ENCODE measurements around the gene USP2.
"Not testable (repeated sequence)": the region's sequence is repeated elsewhere in the genome, so short reads cannot be mapped to it uniquely, and the experiment has no call there.

USP2 gene

DNA sequence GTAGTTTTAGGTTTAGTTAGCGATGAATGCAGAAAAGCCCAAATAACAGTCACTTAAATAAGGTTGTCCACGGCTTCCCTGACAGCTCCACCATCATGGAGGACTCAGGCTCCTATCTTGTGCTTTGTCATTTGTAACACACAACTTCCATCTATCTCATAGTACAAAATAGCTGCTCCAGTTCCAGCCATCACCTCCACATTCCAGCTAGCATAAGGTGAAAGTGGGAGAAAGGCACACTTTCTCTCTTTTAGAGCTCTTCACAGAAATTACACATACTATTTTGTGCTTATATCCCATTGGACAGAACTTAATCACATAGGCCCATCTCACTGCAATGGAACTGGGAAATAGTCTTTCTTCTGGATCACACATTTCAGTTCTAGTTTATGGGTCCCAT lies 32.8 kb upstream of the USP2 start:
- no peak for DNase-seq (ENCODE audit: low read depth)

DNA sequence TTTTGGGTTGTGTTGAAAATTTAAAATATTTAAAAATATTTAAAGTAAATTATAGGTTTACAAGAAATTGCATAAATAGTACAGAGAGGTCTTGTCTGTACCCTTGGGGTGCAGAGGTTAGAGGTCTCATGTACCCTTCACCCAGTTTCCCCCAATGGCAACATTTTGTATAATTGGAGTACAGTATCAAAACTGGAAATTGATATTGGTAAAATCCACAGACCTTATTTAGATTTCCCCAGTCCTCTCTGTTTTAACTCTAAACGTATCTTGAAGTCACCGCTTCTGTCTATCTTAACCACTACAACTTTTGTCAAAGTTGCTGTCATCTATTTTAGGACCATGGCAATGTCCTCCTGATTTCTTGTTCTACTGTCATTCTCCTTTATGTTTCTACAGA lies 30.6 kb upstream of the USP2 start:
- DNase-seq (ENCODE audit: low read depth): no peak

DNA sequence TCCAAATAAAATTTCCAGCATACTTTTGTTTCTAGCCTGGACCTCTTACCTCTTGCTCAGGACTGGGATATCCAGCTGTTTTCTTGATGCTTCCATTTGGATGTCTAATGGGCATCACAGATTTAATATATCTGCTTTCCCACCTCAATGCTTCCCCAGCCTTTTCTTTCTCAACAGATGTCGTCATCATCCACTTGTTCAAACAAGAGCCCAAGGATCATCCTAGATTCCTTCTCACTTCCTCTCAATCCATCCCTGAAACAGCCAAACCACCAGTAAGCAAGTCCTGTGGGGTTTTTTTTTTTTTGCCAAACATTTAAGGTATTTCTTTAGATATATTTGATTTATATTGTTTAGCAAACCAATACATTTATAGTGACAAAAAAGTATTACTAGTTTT lies 29.0 kb upstream of the USP2 start:
- no peak for DNase-seq (ENCODE audit: low read depth)

DNA sequence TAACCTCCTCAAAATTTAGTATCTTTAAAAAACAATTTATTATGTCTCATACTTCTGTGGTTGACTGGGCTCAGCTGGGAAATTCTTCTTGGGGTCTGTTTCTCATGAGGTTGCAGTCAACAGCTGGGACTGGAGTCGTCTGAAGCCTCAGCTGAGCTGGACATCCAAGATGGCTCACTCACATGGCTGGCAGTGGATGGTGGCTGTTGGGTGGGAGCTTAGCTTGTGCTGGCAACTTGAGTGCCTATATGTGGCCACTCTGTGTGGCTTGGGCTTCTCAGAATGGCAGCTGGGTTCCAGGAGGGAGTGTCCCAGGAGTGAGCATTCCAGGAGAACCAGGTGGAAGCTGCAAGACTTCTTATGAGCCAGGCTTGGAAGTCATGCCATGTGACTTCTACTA lies 28.2 kb upstream of the USP2 start:
- no peak for DNase-seq (ENCODE audit: low read depth)

DNA sequence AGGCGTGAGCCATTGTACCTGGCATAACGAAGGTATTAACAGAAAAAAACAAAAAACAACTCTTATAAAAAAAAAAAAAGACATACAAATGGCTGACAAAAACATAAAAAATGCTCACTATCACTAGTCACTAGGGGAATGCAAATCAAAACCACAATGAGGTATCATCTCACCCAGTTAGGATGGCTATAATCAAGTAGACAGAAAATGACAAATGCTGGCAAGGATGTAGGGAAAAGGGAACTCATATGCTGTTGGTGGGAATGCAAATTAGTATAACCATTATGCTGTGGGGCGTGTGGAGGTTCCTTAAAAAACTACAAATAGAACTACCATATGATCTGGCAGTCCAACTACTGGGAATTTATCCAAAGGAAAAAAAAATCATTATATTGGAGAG lies 24.5 kb upstream of the USP2 start:
- DNase-seq (ENCODE audit: low read depth): no peak

DNA sequence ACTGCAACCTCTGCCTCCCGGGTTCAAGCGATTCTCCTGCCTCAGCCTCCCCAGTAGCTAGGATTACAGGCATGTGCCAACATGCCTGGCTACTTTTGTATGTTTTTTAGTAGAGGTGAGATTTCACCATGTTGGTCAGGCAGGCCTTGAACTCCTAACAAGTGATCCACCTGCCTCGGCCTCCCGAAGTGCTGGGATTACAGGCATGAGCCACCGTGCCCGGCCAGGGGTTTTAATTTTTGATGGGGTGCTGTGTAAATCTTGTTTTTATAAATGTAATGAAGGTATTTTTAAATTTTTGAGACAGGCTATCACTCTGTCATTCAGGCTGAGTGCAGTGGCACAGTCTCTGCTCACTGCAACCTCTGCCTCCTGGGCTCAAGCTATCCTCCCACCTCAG lies 24.0 kb upstream of the USP2 start:
- DNase-seq (ENCODE audit: low read depth): not testable (repeated sequence)

DNA sequence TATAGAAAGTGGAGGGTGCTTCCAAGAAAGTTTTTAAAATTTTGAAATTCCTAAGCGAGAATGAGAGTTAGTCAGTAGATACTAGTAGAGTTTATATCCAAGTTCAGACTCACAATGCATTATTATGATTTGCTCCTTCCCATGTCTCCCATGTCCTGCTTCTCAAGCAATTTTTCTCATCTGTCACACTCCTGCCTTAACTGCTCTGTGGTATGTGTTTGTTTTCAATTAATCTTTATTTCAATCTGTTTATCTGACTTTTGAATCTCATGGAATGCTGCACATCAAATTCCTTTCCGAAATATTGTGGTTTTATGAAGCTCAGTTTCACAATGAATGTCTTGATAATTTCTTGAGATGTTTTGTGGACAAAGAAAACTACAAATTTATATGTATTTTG lies 23.4 kb upstream of the USP2 start:
- no peak for DNase-seq (ENCODE audit: low read depth)

DNA sequence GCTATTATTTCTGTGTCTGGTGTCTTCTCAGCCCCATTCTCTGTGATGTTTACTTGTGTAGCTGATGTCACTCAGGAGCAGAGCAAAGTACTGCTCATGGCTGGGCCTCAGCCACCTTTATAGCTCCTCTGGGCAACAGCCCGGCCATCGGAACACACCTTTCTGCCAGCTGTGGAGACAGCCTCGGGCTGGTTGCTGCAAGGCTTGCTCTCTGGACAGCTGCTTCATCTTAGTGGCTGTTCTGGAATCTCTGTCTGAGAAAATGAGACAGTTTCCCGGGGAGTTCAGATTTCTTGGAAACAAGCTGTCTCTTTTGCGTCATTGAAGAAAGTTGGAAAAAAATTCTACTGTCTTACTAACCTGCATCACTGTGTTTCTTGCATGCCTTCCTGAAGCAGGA lies 21.5 kb upstream of the USP2 start:
- DNase-seq (ENCODE audit: low read depth): no peak

DNA sequence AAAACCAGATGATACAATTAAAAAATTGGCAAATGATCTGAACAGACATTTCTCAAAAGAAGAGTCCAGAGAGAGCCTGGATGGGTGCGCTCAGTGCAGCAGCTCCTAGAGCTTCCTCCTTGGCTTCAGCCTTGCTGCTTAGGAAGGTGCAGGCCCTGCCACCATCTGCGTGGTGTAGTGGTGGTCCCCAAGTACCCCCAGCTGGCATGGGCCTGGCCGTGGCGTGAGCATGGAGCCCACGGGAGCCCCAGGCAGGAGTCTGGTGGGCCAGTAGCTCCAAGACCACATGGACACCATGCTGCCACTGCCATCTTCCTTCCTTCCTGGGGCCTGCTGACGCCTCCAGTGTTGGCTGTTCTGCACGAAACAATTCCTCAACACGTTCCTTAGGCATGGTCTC lies 21.0 kb upstream of the USP2 start:
- DNase-seq (ENCODE audit: low read depth): no peak

DNA sequence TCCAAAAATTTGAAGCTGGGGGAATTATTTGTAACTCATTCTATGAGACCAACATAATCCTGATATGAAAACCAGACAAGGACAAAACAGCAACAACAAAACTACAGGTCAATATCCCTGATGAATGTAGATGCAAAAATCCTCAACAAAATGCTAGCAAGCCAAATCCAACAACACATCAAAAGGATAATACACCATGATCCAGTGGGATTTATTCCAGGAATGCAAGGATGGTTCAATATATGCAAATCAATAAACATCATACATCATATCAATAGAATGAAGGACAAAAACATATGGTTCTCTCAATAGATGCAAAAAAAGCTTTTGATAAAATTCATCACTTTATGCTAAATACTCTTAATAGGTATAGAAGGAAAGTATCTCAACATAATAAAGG lies 19.4 kb upstream of the USP2 start:
- no peak for DNase-seq (ENCODE audit: low read depth)

DNA sequence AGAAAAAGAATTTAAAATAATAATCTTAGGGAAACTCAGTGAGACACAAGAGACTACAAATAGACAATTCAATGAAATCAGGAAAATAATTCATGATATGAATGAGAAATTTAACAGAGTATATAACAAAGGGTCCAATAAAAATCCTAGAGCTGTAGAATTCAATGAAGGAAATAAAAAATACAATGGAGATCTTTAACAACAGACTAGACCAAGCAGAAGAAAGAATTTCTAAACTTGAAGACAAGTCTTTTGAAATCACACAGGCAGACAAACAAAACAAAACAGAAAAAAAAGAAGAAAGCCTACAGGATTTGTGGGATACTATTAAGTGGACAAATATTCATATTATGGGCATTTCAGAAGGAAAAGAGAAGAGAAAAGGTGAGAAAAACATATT lies 16.2 kb upstream of the USP2 start:
- DNase-seq (ENCODE audit: low read depth): no peak

DNA sequence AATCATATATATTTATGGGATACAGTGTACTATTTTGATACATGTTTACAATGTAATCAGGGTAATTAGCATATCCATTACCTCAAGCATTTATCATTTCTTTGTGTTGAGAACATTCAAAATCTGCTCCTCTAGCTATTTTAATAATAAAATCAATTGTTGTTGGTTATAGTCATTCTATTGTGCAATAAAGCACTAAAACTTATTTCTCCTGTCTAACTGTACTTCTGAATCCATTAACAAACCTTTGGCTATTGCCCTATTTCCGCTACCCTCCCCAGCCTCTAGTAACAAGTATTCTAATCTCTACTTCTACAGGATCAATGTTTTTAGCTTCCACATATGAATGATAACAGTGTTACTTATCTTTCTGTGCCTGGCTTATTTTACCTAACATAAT lies 15.3 kb upstream of the USP2 start:
- DNase-seq (ENCODE audit: low read depth): no peak

DNA sequence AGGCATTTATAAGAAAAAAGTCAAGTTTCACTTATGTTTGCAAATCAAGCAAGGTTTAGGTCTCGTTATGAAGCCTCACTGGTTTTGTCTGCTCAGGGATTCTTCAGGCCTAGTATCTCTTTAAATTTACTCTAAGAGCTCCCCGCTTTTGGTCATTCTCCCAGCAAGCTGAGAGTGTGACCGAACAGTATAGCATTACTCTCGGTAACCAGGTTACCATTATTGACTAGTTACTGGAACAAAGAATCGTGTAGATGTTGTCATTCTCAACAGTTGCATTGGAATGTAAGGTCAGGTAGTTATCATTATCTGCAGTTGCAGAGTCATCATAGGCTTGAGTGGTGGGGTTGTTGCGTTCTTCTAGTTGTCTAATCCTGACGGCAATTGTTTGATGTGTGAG lies 9.8 kb upstream of the USP2 start:
- no peak for DNase-seq (ENCODE audit: low read depth)

DNA sequence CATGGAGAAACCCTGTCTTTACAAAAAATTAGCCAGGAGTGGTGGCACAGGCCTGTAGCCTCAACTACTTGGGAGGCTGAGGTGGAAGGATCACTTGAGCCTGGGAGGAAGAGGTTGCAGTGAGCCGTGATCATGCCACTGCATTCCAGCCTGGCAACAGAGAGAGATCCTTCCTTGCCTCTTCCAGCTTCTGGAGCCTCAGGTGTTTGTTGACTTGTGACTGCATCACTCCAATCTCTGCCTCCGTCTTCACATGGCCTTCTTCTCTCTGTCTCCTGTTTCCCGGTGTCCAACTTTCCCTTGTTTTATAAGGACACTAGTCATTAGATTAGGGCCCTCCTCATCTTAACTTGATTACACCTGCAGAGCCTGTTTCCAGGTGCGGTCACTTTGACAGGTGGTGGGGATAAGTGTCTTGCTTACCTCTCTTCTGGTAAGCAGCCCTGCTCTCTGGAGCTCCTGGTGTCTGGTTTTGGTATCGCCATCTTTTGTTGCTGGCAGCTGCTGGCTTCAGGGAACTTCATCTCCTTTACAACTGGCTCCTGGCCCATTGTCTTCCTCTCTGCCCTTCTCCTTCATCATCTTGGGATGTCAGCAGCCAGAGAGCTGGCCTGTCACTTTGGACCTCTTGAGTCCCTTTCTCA lies 8.2 kb upstream of the USP2 start:
- DNase-seq (ENCODE audit: low read depth): no peak

DNA sequence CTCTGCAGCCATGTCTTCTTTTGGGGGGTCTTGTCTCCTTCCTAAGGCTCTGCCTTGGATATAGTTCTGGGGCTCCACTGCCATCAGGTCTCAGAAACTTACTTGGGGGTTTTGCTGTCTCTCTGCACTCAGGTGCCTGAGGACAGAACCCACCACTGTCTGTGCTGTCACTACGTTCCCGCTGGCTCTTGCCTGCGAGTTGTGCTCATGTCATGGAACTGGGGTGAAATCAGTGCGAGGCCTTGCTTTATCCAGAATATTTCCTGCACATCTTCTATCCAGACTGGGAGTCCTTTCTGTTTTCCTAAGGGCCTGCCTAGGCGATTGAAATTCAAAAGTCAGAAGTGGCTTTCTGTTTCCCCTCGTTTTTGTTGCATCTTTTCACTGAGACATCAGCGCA lies 6.6 kb upstream of the USP2 start:
- no peak for DNase-seq (ENCODE audit: low read depth)

DNA sequence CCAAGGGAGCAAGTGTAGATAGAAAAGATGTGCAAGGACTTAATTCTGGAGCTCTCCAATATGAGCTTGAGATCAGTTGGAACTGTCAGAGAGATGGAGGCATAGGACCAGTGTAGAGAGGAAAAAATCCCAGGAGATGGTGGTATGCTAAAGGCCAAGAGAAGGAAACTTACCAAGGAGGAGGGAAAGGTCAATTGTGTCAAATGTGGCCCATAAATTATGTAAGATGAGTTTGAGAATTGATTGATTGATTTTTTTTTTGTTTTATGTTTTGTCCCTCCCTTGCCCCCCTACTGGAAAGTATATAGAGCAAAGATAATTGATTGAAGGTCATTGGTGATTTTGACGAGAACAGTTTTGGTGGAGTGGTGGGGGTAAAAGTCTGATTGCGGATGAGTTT lies 2.8 kb upstream of the USP2 start:
- no peak for DNase-seq (ENCODE audit: low read depth)

DNA sequence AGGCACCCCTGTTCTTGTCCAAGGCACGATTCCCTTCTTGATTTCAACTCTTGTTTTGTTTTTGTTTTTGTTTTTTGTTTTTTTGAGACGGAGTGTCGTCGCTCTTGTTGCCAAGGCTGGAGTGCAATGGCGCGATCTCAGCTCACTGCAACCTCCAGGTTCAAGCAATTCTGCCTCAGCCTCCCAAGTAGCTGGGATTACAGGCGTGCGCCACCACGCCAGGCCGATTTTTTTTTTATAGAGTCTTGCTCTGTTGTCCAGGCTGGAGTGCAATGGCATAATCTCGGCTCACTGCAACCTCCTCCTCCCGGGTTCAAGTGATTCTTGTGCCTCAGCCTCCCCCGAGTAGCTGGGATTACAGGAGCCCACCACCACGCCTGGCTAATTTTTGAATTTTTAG lies 1.0 kb upstream of the USP2 start:
- DNase-seq (ENCODE audit: low read depth): not testable (repeated sequence)

DNA sequence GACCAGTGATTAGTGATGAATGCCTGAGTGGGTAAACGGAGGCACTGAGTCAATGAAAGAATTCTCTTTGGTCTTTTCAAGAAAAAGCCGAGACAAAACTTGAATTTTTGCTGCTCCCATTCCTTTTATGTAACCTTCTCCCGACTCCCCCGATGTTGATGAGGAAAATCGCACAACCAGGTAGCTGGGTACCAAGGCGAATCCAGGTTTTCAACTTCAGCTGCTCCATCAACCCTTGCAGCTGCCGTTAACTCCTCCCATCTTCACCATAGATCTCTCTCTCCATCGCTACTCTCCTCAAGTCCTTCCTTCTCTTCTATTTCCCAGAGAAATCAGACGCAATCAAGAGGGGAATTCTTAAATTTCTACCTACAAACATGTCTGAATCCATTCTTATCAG lies 611 bp upstream of the USP2 start:
- DNase-seq (ENCODE audit: low read depth): no peak

DNA sequence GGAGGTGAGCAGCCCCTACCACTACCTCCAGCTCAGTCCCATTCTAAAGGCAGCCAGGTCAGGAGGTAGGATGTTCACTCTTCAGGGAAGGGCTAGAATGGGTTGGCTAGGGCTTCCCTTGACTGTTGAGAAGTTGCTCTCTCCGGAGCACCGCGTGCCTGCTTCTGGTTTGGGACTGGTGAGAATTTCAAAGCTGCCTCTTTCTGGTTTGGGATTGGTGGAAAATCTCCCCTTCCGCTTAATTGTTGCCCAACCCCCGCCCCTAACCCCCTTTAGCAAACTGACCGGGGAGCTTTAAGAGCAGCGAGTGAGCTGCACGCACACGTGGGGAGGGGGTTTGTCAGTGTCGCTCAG lies 686 bp downstream of the USP2 start:
- DNase-seq (ENCODE audit: low read depth): no peak

DNA sequence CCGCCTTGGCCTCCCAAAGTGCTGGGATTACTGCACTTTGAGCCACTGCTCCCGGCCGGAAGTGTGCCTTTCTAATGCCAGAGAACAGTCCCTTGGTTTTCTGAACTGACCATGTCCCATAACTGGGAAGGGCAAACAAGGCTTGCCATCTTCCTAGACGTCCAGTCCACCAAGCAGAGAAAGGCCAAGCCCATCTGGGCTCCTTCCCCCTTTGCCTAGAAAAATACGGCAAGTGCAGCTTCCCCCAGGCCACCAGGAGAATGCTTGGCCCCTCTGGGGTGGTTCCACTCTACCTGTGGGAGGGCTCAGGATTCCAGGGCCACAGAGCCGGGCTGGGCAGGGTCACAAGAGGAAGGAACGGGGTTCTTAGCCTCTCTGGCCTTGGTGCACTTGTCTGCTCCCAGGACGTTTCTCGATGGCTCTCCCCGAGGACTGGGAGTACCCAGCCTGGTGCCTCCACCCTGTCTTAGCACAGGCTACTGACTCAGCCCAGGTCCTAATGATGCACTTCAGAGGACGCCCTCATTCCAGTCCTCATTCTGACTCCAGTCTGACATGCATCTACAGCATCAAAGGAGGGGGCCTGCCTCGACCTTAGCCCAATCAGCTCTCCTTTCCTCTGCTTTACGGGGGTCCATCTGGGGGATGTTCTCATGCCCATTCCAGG lies 1.2 kb downstream of the USP2 start:
- DNase-seq (ENCODE audit: low read depth): no peak

DNA sequence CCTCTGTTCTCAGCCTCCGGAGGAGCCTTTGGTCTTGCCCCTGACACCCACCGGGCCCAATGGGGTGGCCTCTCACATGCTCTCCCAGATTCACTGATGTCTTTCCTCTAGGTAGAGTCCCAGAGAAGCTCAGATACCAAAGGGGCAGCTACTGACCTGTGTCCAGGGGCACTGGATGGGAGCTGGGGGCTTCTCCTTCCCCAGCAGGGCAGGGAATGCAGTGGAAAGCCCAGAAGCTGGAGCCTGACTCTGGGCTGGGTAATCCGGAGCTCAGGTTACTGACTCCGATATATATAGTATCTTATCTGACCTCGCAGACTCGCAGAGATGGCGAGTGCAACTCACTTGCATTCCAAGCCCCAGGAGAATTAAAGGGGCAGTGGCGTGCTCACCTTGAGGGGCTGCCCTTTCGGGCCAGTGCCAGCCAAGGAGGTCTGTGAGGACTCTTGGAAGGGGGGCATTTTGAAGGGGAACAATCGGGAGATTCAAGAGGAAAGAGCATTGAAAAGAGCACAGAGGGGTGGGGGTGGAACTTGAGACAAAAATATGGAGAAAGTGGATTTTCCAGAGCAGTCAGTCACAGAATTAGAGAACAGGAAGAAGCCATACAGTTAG lies 2.5 kb downstream of the USP2 start:
- no peak for DNase-seq (ENCODE audit: low read depth)

DNA sequence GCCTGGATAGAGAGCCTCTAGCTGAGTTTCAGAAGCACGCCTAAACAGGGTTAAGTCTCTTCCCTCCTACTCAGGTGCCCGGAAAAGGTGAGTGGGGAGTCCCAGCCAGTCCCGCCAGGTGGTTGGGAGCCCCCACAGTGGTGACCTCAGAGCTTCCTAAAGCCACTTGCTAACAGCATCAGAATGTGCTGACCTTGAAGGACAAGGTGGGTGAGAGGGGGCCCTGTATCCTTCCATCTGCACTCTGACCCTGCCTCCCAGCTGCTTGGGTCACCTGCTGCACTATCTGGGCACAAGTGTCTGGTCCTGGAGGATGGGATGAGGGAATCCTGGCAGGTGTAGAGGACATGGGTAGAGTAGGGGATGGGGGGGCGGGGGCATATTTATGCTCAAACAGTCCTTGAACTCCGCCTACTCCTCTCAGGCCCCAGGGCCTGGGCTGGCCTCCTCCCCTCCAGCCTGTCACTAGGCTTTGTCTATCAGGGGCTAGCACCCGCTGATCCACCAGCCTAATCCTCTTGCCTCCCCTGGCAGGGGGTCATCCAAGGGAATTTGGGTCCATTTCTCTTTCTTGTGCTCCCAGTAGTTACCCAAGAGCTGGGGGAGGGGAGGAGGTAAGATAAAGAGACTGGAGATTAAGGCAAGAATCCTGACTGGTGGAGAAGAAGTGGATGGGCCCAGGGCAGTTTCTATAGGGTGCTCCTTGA lies 3.4 kb downstream of the USP2 start:
- no peak for DNase-seq (ENCODE audit: low read depth)

DNA sequence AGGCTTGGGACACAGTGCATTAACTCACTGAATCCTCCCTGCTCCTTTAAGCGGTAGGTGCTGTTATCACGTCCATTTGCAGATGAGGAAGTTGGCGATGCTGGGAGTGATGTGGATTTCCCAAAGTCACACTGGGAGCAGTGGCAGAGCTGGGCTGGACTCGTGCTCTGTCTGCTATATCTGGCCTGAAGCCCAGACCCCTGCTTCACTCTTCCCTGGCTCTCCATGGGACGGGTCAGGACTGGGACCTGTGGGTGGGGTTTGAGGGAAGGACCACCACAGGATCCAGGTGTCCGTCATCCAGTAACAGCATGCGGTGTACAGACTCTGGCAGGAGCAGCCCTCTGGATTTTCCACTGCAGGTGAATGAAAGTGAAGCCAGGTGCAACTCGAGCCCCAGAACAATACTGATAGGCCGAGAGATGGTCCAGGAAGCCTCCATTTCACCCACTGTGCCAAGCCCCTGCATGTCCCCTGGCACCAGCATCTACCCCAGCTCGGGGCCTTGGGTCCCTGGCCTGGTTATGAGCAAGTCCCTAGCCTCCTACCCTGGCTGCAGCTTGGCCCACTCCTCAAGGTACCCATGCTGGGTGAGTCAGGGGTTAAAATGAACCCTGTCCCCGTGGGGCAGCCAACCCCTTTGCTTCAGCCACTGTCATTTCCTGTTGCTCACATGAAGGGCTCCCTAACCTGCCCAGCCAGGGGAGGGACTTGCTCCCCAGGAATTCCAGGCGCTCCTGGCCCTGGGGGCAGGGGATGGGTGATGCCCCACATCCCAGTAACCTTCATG lies 4.2 kb downstream of the USP2 start:
- no peak for DNase-seq (ENCODE audit: low read depth)
